GM12878 (cell line): ENCODE results near the gene CTXN1. TPM values are rescaled to one million over a fixed set of nuclear protein-coding genes. Genes with fewer than 3 reads are reported as not detected.

Experiments
- ATAC-seq: fragments of 200-7000 bp; cut with Tn5 transposase; 3 replicates; pipeline ENCODE4 v1.9.1; 2020; ENCODE audit warnings: mild to moderate bottlenecking, moderate library complexity
- BruUV-seq: library from RNA; stranded (reverse); fragments of 400-500 nt; replicated peaks from 2 replicates; lab custom pipeline; 2021; lab: Mats Ljungman, UMichigan
- CTCF ChIA-PET: fragments of 300-600 bp; sonication (Branson Sonifier 250); formaldehyde crosslinking; extraction: SDS; loops from one replicate; lab custom pipeline; 2021; ENCODE audit warnings: inconsistent platforms; lab: Yijun Ruan, JAX
- POLR2A ChIA-PET: fragments of 350-600 bp; formaldehyde crosslinking; extraction: SDS; loops from one replicate; lab custom pipeline; 2021; ENCODE audit warnings: inconsistent platforms; lab: Charles Lee
- RAD21 ChIA-PET: fragments of 300-600 bp; sonication (Branson Sonifier 250); formaldehyde crosslinking; loops from one replicate; lab custom pipeline; 2023; ENCODE audit warnings: antibody characterized with exemption; ENCODE audit not compliant: unreplicated experiment; lab: Charles Lee
- SMC1A ChIA-PET: fragments of 300-600 bp; sonication (Branson Sonifier 250); formaldehyde crosslinking; loops from one replicate; lab custom pipeline; 2023; ENCODE audit not compliant: unreplicated experiment, uncharacterized antibody; lab: Charles Lee
- DNase-seq: peaks from one replicate; pipeline ENCODE4 v3.0.0-alpha.2; 2011; ENCODE audit warnings: low read depth, low spot score
- FAIRE-seq: peaks from 3 replicates; lab custom pipeline; 2011; peaks lifted over from hg19 to GRCh38; lab: Jason Lieb, UNC
- H2AFZ ChIP-seq: 2 replicates; pipeline ENCODE4 v1.6.0; 2011; ENCODE audit warnings: low read depth, low read length, control low read depth; ENCODE audit not compliant: control insufficient read depth
- H3K27ac ChIP-seq: 2 replicates; pipeline ENCODE4 v1.5.1; 2011; ENCODE audit warnings: control low read depth; ENCODE audit not compliant: control insufficient read depth, insufficient read depth
- H3K27me3 ChIP-seq, 2 experiments: replicated peaks in 1 of 2; 2 replicates each; pipeline versions ENCODE4 v1.6.0 to v1.6.1; 2011; ENCODE audit warnings: low read length in 1 of 2; ENCODE audit not compliant: control insufficient read depth in 2 of 2, insufficient read depth in 2 of 2
- H3K36me3 ChIP-seq, 2 experiments: 2 replicates each; pipeline ENCODE4 v1.5.1; 2011; ENCODE audit warnings: low read length in 1 of 2; ENCODE audit not compliant: control insufficient read depth in 2 of 2, insufficient read depth in 2 of 2
- H3K4me1 ChIP-seq: 2 replicates; pipeline ENCODE4 v1.6.1; 2011; ENCODE audit warnings: mild to moderate bottlenecking, low read length, moderate library complexity, mixed read lengths; ENCODE audit not compliant: control insufficient read depth, insufficient read depth
- H3K4me2 ChIP-seq: 2 replicates; pipeline ENCODE4 v1.6.0; 2011; ENCODE audit warnings: control low read depth; ENCODE audit not compliant: control insufficient read depth, insufficient read depth
- H3K4me3 ChIP-seq: fragments of 200-600 bp; sonication (generic); 2 replicates; pipeline ENCODE4 v1.5.1; 2016
- H3K79me2 ChIP-seq: 2 replicates; pipeline ENCODE4 v1.6.0; 2011; ENCODE audit warnings: low read length; ENCODE audit not compliant: control insufficient read depth, insufficient read depth
- H3K9ac ChIP-seq: 2 replicates; pipeline ENCODE4 v1.8.0; 2011; ENCODE audit warnings: low read length, control low read depth, mixed read lengths; ENCODE audit not compliant: control insufficient read depth, insufficient read depth
- H3K9me3 ChIP-seq: replicated peaks from 3 replicates; pipeline ENCODE4 v1.5.1; 2011; ENCODE audit warnings: mild to moderate bottlenecking, low read length; ENCODE audit not compliant: control insufficient read depth, insufficient read depth
- H4K20me1 ChIP-seq: 2 replicates; pipeline ENCODE4 v1.6.0; 2011; ENCODE audit not compliant: control insufficient read depth, insufficient read depth
- BACH1 ChIP-seq: fragments of 450-650 bp; IDR thresholded peaks from 2 replicates; pipeline ENCODE4 v1.6.1; 2017; ENCODE audit warnings: mild to moderate bottlenecking, borderline replicate concordance
- CBX3 ChIP-seq: fragments of 200-600 bp; sonication (generic); IDR thresholded peaks from 2 replicates; pipeline ENCODE4 v1.6.1; 2016; ENCODE audit warnings: low read depth, borderline replicate concordance
- HSF1 ChIP-seq: fragments of 150-350 bp; IDR thresholded peaks from 2 replicates; pipeline ENCODE4 v1.6.1; 2014; ENCODE audit warnings: mild to moderate bottlenecking, low read depth, low read length
- MYB ChIP-seq: fragments of 150-350 bp; IDR thresholded peaks from 2 replicates; pipeline ENCODE4 v1.6.1; 2014; ENCODE audit warnings: mild to moderate bottlenecking, low read depth, low read length, borderline replicate concordance
- PAX5 ChIP-seq: IDR thresholded peaks from 2 replicates; pipeline ENCODE4 v1.6.1; 2011; ENCODE audit warnings: low read depth, low read length, borderline replicate concordance
- POLR2A ChIP-seq: IDR thresholded peaks from 2 replicates; pipeline ENCODE4 v1.6.1; 2011; ENCODE audit warnings: low read depth, mild to moderate bottlenecking, low read length
- TCF12 ChIP-seq: IDR thresholded peaks from 2 replicates; pipeline ENCODE4 v1.6.1; 2011; ENCODE audit warnings: low read depth, mild to moderate bottlenecking, low read length
- WGBS: methylation state at CpG from one replicate; pipeline ENCODE4 v1.1.6; 2016; ENCODE audit warnings: low lambda C conversion rate; ENCODE audit not compliant: insufficient replicate concordance, insufficient coverage; ENCODE audit errors: missing lambda C conversion rate; 5-methylcytosine and 5-hydroxymethylcytosine counted together
- in situ Hi-C: fragments of 300-500 bp; cut with MboI; formaldehyde crosslinking; loops from 9 replicates; pipeline ENCODE4 v1.14.3; 2018; ENCODE audit warnings: mixed read lengths
- intact Hi-C: fragments of 100-400 bp; cut with micrococcal nuclease; formaldehyde crosslinking; loops from one replicate; pipeline ENCODE4 v1.14.2; 2022; ENCODE audit not compliant: unreplicated experiment
- polyA plus RNA-seq, 11 experiments: library from polyadenylated mRNA; depleted of rRNA in 4 of 11; unstranded in 6 of 11; stranded (reverse) in 5 of 11; fragments of >200 nt; fragmentation: Nextera tagmentation in 4 of 11; fragmentation: Illumina TruSeq in 1 of 11; extraction: Ambion mirVana in 4 of 11; extraction: Trizol in 1 of 11; gene quantifications; 1 replicate in 1 of 11; 2 replicates in 10 of 11; pipeline versions ENCODE4 v1.2.1 to v1.2.3, GENCODE V29; 2011 to 2016; ENCODE audit warnings: inconsistent platforms in 2 of 11, missing spikeins in 2 of 11, low read depth in 1 of 11
- total RNA-seq, 4 experiments: library from RNA; depleted of rRNA in 3 of 4; stranded (reverse); fragments of >200 nt in 3 of 4; fragmentation: Illumina TruSeq in 1 of 4; extraction: Trizol in 1 of 4; gene quantifications; 2 replicates each; pipeline versions ENCODE4 v1.2.1 to v1.2.3, GENCODE V29; 2013 to 2021

The CTXN1 gene
- total and polyA plus RNA-seq, 10 of the 15 experiments (the other 5 are each of a cell fraction or from before 2014, with no cell fraction given): 0.04 to 1.0 (median 0.38) TPM; not detected in 4

- 94% methylated on average over 34 of the region's 39 CpGs for WGBS
- in situ Hi-C loops (no loop called here), intact Hi-C loops (no loop called here)
- no peak for DNase-seq
- no peak overlapping the region for H3K27ac ChIP-seq
- ChIA-PET SMC1A (no interaction called here), RAD21 (interaction anchor here (0.6 kb wide), 1 partner anchor 617 kb away, joined by 3 read pairs; no protein-coding TSS in a partner anchor), CTCF (no interaction called here), POLR2A (no interaction called here)
- ATAC-seq: no peak
- H4K20me1 ChIP-seq: no peaks in the 10 kb centered on the region
- FAIRE-seq: no peak
- H3K4me3 ChIP-seq: no peak overlapping the region
- H3K79me2 ChIP-seq: no peaks in the 10 kb centered on the region; the same call in 1 of the 2 replicates
- H3K27me3 ChIP-seq: peaks cover 8 to 10% of the 10 kb centered on the region in 2 experiments
- H3K9ac ChIP-seq: no peak overlapping the region
- no peaks in the 10 kb centered on the region for H3K4me1 ChIP-seq
- H3K4me2 ChIP-seq: no peak overlapping the region
- peaks cover 0 to 14% of the 10 kb centered on the region in 2 experiments; a peak in 3 of 4 replicates for H3K36me3 ChIP-seq
- TF ChIP-seq HSF1 (no peak), MYB (no peak), PAX5 (no peak), POLR2A (peak; percentile 33; the same call in 1 of the 2 replicates), TCF12 (no peak), BACH1 (no peak), CBX3 (no peak)
- no peaks in the 10 kb centered on the region for H3K9me3 ChIP-seq
- no peak overlapping the region for H2AFZ ChIP-seq
- no TSS peak for BruUV-seq
These were observed 13.0 kb downstream of the CTXN1 start for GRCh38 chr19:7912697-7913564.
